ENCODE results near the gene FRMD4A.

DNA sequence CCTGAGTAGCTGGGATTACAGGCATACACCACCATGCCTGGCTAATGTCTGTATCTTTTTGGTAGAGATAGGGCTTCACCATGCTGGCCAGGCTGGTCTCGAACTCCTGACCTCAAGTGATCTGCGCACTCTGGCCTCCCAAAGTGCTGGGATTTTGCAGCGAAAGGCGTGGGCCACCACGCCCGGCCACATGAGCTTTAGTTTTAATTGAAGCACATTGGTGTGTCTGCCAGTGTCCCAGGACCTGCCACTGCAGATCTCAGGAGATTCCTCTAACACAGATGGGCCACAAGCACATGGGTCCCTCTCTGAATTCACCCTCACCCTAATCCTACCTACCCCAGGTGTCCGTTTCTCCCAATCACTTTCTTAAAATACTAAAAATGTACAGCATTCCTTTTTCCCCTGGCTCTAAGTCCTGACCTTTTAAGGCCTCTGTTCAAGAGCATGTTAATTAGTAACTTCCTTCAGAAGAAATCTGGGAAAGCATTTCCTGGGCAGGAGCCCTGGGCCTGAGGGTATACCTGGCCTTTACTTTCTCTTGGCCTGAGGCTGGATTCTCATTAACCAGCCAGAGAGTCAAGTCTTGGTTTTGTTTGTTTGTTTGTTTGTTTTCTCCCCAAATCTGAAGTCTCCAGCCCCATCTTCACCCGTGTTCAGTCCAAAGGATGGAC lies 661.4 kb downstream of the FRMD4A start:
- no peak for TF ChIP-seq POLR2A (IDR thresholded peaks at IDR 0.05)
- no peak for TF ChIP-seq POLR2AphosphoS5 (IDR thresholded peaks at IDR 0.05)
